AG04449 (cell line): ENCODE results near the gene ARHGAP40.

ENCODE experiments used
- CTCF ChIA-PET: fragments of 350-600 bp; formaldehyde crosslinking; extraction: SDS; loops from one replicate; lab custom pipeline; 2021; ENCODE audit warnings: antibody characterized with exemption; lab: Yijun Ruan, JAX
- POLR2A ChIA-PET: fragments of 400-600, 350-600 bp; formaldehyde crosslinking; extraction: SDS; loops from one replicate; lab custom pipeline; 2020; ENCODE audit warnings: antibody characterized with exemption, inconsistent platforms; lab: Yijun Ruan, JAX
- DNase-seq: peaks from one replicate; pipeline ENCODE4 v3.0.0-alpha.2; 2010; ENCODE audit warnings: low read depth, low spot score
- H3K4me3 ChIP-seq: 2 replicates; pipeline ENCODE4 v1.5.1; 2011; ENCODE audit warnings: low read depth, mild to moderate bottlenecking, control low read depth, low read length
- CTCF ChIP-seq: IDR thresholded peaks from one replicate; pipeline ENCODE4 v1.5.1; 2011; ENCODE audit warnings: mild to moderate bottlenecking, moderate library complexity, low read length, control low read depth, inconsistent platforms; ENCODE audit not compliant: insufficient read depth; ENCODE audit errors: missing control alignments

The ARHGAP40 gene

GRCh38 chr20:38669688-38670087 lies 68.1 kb downstream of the ARHGAP40 start:
- CTCF ChIA-PET, result no interaction called here

GRCh38 chr20:38670786-38671185 lies 69.2 kb downstream of the ARHGAP40 start:
- ChIA-PET POLR2A (no interaction called here), CTCF (interaction anchor here (0.8 kb wide), 1 partner anchor 224 kb away, joined by 3 read pairs; no protein-coding TSS in a partner anchor)
- no peak for DNase-seq
- no peak for TF ChIP-seq CTCF
- no peak overlapping the region for H3K4me3 ChIP-seq

More at GRCh38 chr20:38669688-38670087, 68.1 kb downstream of the ARHGAP40 start:
- POLR2A ChIA-PET, result no interaction called here
- no peak for TF ChIP-seq CTCF
- DNase-seq, result no peak
- no peak overlapping the region for H3K4me3 ChIP-seq

- no peak for DNase-seq
- no peak for TF ChIP-seq CTCF
- POLR2A ChIA-PET, result no interaction called here
- no peak overlapping the region for H3K4me3 ChIP-seq
- CTCF ChIA-PET, result interaction anchor here (0.8 to 1.0 kb wide), 2 partner anchors 81 to 224 kb away, joined by 3 read pairs; no protein-coding TSS in a partner anchor
Observed at GRCh38 chr20:38671186-38671585, 69.6 kb downstream of the ARHGAP40 start.

- ChIA-PET CTCF (interaction anchor here (1.0 to 1.4 kb wide), 3 partner anchors 13 to 80 kb away, joined by 3 to 4 read pairs (median 4); no protein-coding TSS in a partner anchor), POLR2A (no interaction called here)
- TF ChIP-seq CTCF, result no peak
- no peak for DNase-seq
- H3K4me3 ChIP-seq, result no peak overlapping the region
Observed at GRCh38 chr20:38671701-38672292, 70.2 kb downstream of the ARHGAP40 start.

- no peak for DNase-seq
- ChIA-PET POLR2A (no interaction called here), CTCF (interaction anchor here (1.1 to 1.6 kb wide), 3 partner anchors 13 to 27 kb away, joined by 4 read pairs; no protein-coding TSS in a partner anchor)
- TF ChIP-seq CTCF, result no peak
- H3K4me3 ChIP-seq, result no peak overlapping the region
Observed at GRCh38 chr20:38672504-38672903, 70.9 kb downstream of the ARHGAP40 start.

- DNase-seq, result no peak
- no peak for TF ChIP-seq CTCF
- CTCF ChIA-PET, result interaction anchor here (1.0 to 1.6 kb wide), 3 partner anchors 13 to 27 kb away, joined by 3 to 4 read pairs (median 3); no protein-coding TSS in a partner anchor
- H3K4me3 ChIP-seq, result peak overlapping the region; percentile 66
- POLR2A ChIA-PET, result no interaction called here
Observed at GRCh38 chr20:38673261-38673660, 71.7 kb downstream of the ARHGAP40 start.
